Small intestine (tissue), 7 donors: Measurements from ENCODE around the gene XPR1. TPM values are rescaled to one million over a fixed set of nuclear protein-coding genes. Genes with fewer than 3 reads are reported as not detected.

ENCODE experiments used
- DNase-seq, 2 donors: peaks; one replicate each; pipeline versions ENCODE4 v3.0.0 to v3.0.0-alpha.2; 2013
- FAIRE-seq: peaks from 2 replicates; lab custom pipeline; 2012; peaks lifted over from hg19 to GRCh38; lab: Jason Lieb, UNC
- H3K27ac ChIP-seq, 3 donors: one replicate each; pipeline ENCODE4 v1.5.1; 2013; ENCODE audit warnings: low read length in 2 of 3, mild to moderate bottlenecking in 2 of 3, control low read depth in 1 of 3, inconsistent platforms in 1 of 3, low read depth in 1 of 3, moderate library complexity in 1 of 3
- H3K27me3 ChIP-seq, 3 donors: one replicate each; pipeline ENCODE4 v1.6.1; 2013; ENCODE audit warnings: low read length in 3 of 3, inconsistent platforms in 1 of 3; ENCODE audit not compliant: control insufficient read depth in 3 of 3, insufficient read depth in 3 of 3
- H3K36me3 ChIP-seq, 3 donors: one replicate each; pipeline ENCODE4 v1.6.1; 2013; ENCODE audit warnings: low read length in 3 of 3, inconsistent platforms in 1 of 3, low read depth in 1 of 3, mild to moderate bottlenecking in 1 of 3, moderate library complexity in 1 of 3; ENCODE audit not compliant: control insufficient read depth in 3 of 3, insufficient read depth in 2 of 3
- H3K4me1 ChIP-seq, 3 donors: one replicate each; pipeline ENCODE4 v1.6.1; 2013; ENCODE audit warnings: low read length in 2 of 3, inconsistent platforms in 1 of 3, low read depth in 1 of 3, mild to moderate bottlenecking in 1 of 3, moderate library complexity in 1 of 3; ENCODE audit not compliant: control insufficient read depth in 3 of 3, insufficient read depth in 2 of 3
- H3K4me3 ChIP-seq, 3 donors: one replicate each; pipeline ENCODE4 v1.5.1; 2013; ENCODE audit warnings: low read length in 3 of 3, control low read depth in 1 of 3, inconsistent platforms in 1 of 3, low read depth in 1 of 3, mild to moderate bottlenecking in 1 of 3, moderate library complexity in 1 of 3
- H3K9me3 ChIP-seq, 2 donors: one replicate each; pipeline ENCODE4 v1.6.1; 2013; ENCODE audit warnings: low read depth in 1 of 2, low read length in 1 of 2; ENCODE audit not compliant: control insufficient read depth in 2 of 2, insufficient read depth in 1 of 2
- WGBS, 3 donors: extraction: QIAGEN DNeasy Blood & Tissue Kit; methylation state at CpG; one replicate each; pipeline ENCODE4 v1.1.7; 2013; 5-methylcytosine and 5-hydroxymethylcytosine counted together
- polyA plus RNA-seq, 4 donors: library from polyadenylated mRNA; stranded (reverse) in 3 of 4; unstranded in 1 of 4; fragments of 200-250 nt in 3 of 4; fragments of 120-200 nt in 1 of 4; gene quantifications; one replicate each; pipeline versions ENCODE4 v1.2.1 to v1.2.3, GENCODE V29; 2013
- donor health status: healthy with polysubstance abuse.
- donor health status: control.
- donor health status: control.
- donor health status: Bipolar disorder and iron deficiency.
- donor health status: healthy.

The XPR1 gene
- polyA plus RNA-seq, 4 donors, result 5.1 to 27.3 (median 8.5) TPM

- no peaks in the 10 kb centered on the region for H3K9me3 ChIP-seq
- FAIRE-seq, result no peak
- no peak for DNase-seq
- H3K36me3 ChIP-seq, result no peaks in the 10 kb centered on the region
- no peak overlapping the region for H3K4me3 ChIP-seq
- H3K4me1 ChIP-seq, result peaks cover 0 to 18% (median 2%) of the 10 kb centered on the region in 3 donors
- no peak overlapping the region for H3K27ac ChIP-seq
- H3K27me3 ChIP-seq, result peaks cover 0 to 2% (median 0%) of the 10 kb centered on the region in 3 donors
- WGBS, 3 donors, result 80 to 88% (median 82%) methylated on average over 2 of the region's 2 CpGs
These were observed 35.9 kb upstream of the XPR1 start for GRCh38 chr1:180595966-180596365.

GRCh38 chr1:180597520-180597919, 34.3 kb upstream of the XPR1 start:
- no peak for FAIRE-seq
- peaks cover 0 to 2% (median 0%) of the 10 kb centered on the region in 3 donors for H3K27me3 ChIP-seq
- H3K36me3 ChIP-seq, result no peaks in the 10 kb centered on the region
- no peak overlapping the region for H3K4me3 ChIP-seq
- no peaks in the 10 kb centered on the region for H3K9me3 ChIP-seq
- no peak for DNase-seq
- no peak overlapping the region for H3K27ac ChIP-seq
- H3K4me1 ChIP-seq, result peaks cover 0 to 16% (median 2%) of the 10 kb centered on the region in 3 donors

- Histone ChIP-seq H3K9me3 (no peaks in the 10 kb centered on the region), H3K27ac (peak overlapping the region in 1 of 3 donors; percentile 39)
- no peak for FAIRE-seq
These were observed 33.4 kb upstream of the XPR1 start for GRCh38 chr1:180598333-180598974.

GRCh38 chr1:180600343-180600742, 31.5 kb upstream of the XPR1 start:
- 95 to 100% (median 96%) methylated on average over 1 of the region's 1 CpG for WGBS, 3 donors
- DNase-seq (no peak), FAIRE-seq (no peak)

More at GRCh38 chr1:180598333-180598974, 33.4 kb upstream of the XPR1 start:
- H3K4me1 ChIP-seq, result peaks cover 0 to 16% (median 2%) of the 10 kb centered on the region in 3 donors
- DNase-seq, result peak; percentile 79 to 89
- H3K27me3 ChIP-seq, result peaks cover 0 to 2% (median 0%) of the 10 kb centered on the region in 3 donors
- WGBS, 3 donors, result 11 to 45% (median 28%) methylated on average over 6 of the region's 6 CpGs
- H3K4me3 ChIP-seq, result no peak overlapping the region
- no peaks in the 10 kb centered on the region for H3K36me3 ChIP-seq

GRCh38 chr1:180601512-180601911, 30.3 kb upstream of the XPR1 start:
- Histone ChIP-seq H3K4me3 (no peak overlapping the region), H3K4me1 (peaks cover 0 to 22% (median 2%) of the 10 kb centered on the region in 3 donors), H3K27ac (no peak overlapping the region), H3K27me3 (no peaks in the 10 kb centered on the region), H3K9me3 (no peaks in the 10 kb centered on the region), H3K36me3 (no peaks in the 10 kb centered on the region)
- FAIRE-seq (no peak), DNase-seq (no peak)
- 65 to 82% (median 80%) methylated on average over 1 of the region's 1 CpG for WGBS, 3 donors

More at GRCh38 chr1:180600343-180600742, 31.5 kb upstream of the XPR1 start:
- peaks cover 0 to 22% (median 2%) of the 10 kb centered on the region in 3 donors for H3K4me1 ChIP-seq
- peaks cover 0 to 2% (median 0%) of the 10 kb centered on the region in 3 donors for H3K27me3 ChIP-seq
- H3K9me3 ChIP-seq, result no peaks in the 10 kb centered on the region
- H3K4me3 ChIP-seq, result no peak overlapping the region
- H3K27ac ChIP-seq, result no peak overlapping the region
- no peaks in the 10 kb centered on the region for H3K36me3 ChIP-seq

- Histone ChIP-seq H3K36me3 (no peaks in the 10 kb centered on the region), H3K4me1 (peaks cover 0 to 20% (median under 1%) of the 10 kb centered on the region in 3 donors), H3K4me3 (no peak overlapping the region), H3K27me3 (no peaks in the 10 kb centered on the region), H3K27ac (no peak overlapping the region), H3K9me3 (no peaks in the 10 kb centered on the region)
- no peak for DNase-seq
- whole genome bisulfite sequencing, 3 donors, result 83 to 95% (median 88%) methylated on average over 6 of the region's 6 CpGs
- no peak for FAIRE-seq
These were observed 28.5 kb upstream of the XPR1 start for GRCh38 chr1:180603223-180603849.

- FAIRE-seq (no peak), DNase-seq (no peak)
- H3K4me3 ChIP-seq, result no peak overlapping the region
- no peak overlapping the region for H3K27ac ChIP-seq
- H3K4me1 ChIP-seq, result peaks cover 0 to 16% (median 0%) of the 10 kb centered on the region in 3 donors
- H3K9me3 ChIP-seq, result no peaks in the 10 kb centered on the region
- no peaks in the 10 kb centered on the region for H3K36me3 ChIP-seq
- no peaks in the 10 kb centered on the region for H3K27me3 ChIP-seq
- 67 to 83% (median 79%) methylated on average over 2 of the region's 2 CpGs for WGBS, 3 donors
These were observed 28.0 kb upstream of the XPR1 start for GRCh38 chr1:180603850-180604226.

GRCh38 chr1:180606155-180606554, 25.7 kb upstream of the XPR1 start:
- WGBS, 3 donors, result 62 to 84% (median 76%) methylated on average over 2 of the region's 2 CpGs
- no peaks in the 10 kb centered on the region for H3K36me3 ChIP-seq
- no peaks in the 10 kb centered on the region for H3K9me3 ChIP-seq
- no peak for FAIRE-seq
- H3K27ac ChIP-seq, result no peak overlapping the region
- H3K27me3 ChIP-seq, result no peaks in the 10 kb centered on the region
- H3K4me3 ChIP-seq, result no peak overlapping the region
- DNase-seq, result no peak
- H3K4me1 ChIP-seq, result peaks cover 0 to 6% (median 0%) of the 10 kb centered on the region in 3 donors
